PC-3 (cell line): ENCODE results near the gene TKFC. TPM values are rescaled to one million over a fixed set of nuclear protein-coding genes. Genes with fewer than 3 reads are reported as not detected.

Experiments used
- ATAC-seq: fragments of 200-7000 bp; cut with Tn5 transposase; 2 replicates; pipeline ENCODE4 v1.9.1; 2020; ENCODE audit warnings: mild to moderate bottlenecking, moderate library complexity
- BruUV-seq: library from RNA; stranded (reverse); fragments of 400-500 nt; replicated peaks from 2 replicates; lab custom pipeline; 2021; lab: Mats Ljungman, UMichigan
- CTCF ChIA-PET: fragments of 300-600 bp; sonication (Branson Sonifier 250); formaldehyde crosslinking; loops from one replicate; lab custom pipeline; 2022; ENCODE audit warnings: antibody characterized with exemption; lab: Charles Lee
- POLR2A ChIA-PET: fragments of 300-600 bp; sonication (Branson Sonifier 250); formaldehyde crosslinking; loops from one replicate; lab custom pipeline; 2022; ENCODE audit warnings: antibody characterized with exemption; ENCODE audit not compliant: unreplicated experiment; lab: Charles Lee
- DNase-seq: peaks from one replicate; pipeline ENCODE4 v3.0.0-alpha.2; 2015
- H2AFZ ChIP-seq: fragments of 300-600 bp; sonication (generic); 2 replicates; pipeline ENCODE4 v1.6.0; 2016; ENCODE audit warnings: antibody characterized with exemption, low read length
- H3F3A ChIP-seq: fragments of 300-600 bp; sonication (generic); one replicate; pipeline ENCODE4 v1.6.0; 2017; ENCODE audit warnings: antibody characterized with exemption, low read length, control low read depth, mild to moderate bottlenecking; ENCODE audit not compliant: unreplicated experiment
- H3K27ac ChIP-seq: fragments of 300-600 bp; sonication (generic); 2 replicates; pipeline ENCODE4 v1.5.1; 2016; ENCODE audit warnings: mild to moderate bottlenecking, low read length
- H3K27me3 ChIP-seq: fragments of 300-600 bp; sonication (generic); 2 replicates; pipeline ENCODE4 v1.6.1; 2016; ENCODE audit warnings: low read length, mixed read lengths
- H3K36me3 ChIP-seq: fragments of 300-600 bp; sonication (generic); 2 replicates; pipeline ENCODE4 v1.6.1; 2016; ENCODE audit warnings: low read depth, mixed run types, low read length, mixed read lengths
- H3K4me1 ChIP-seq: fragments of 300-600 bp; sonication (generic); 2 replicates; pipeline ENCODE4 v1.5.1; 2016; ENCODE audit warnings: low read length; ENCODE audit not compliant: insufficient read depth
- H3K4me2 ChIP-seq: fragments of 300-600 bp; sonication (generic); 2 replicates; pipeline ENCODE4 v1.6.0; 2016; ENCODE audit warnings: low read length
- H3K4me3 ChIP-seq: fragments of 300-600 bp; sonication (generic); 2 replicates; pipeline ENCODE4 v1.5.1; 2016; ENCODE audit warnings: mild to moderate bottlenecking, low read length, mixed read lengths
- H3K79me2 ChIP-seq: fragments of 300-600 bp; sonication (generic); 2 replicates; pipeline ENCODE4 v1.6.1; 2017; ENCODE audit warnings: low read length, mixed read lengths
- H3K9ac ChIP-seq: fragments of 300-600 bp; sonication (generic); 2 replicates; pipeline ENCODE4 v1.6.0; 2016; ENCODE audit warnings: mild to moderate bottlenecking, low read length
- H3K9me2 ChIP-seq: fragments of 300-600 bp; sonication (generic); replicated peaks from 2 replicates; pipeline ENCODE4 v1.6.1; 2016; ENCODE audit warnings: mixed run types, low read length, mixed read lengths
- H3K9me3 ChIP-seq: fragments of 300-600 bp; sonication (generic); 2 replicates; pipeline ENCODE4 v1.6.1; 2016; ENCODE audit warnings: low read length, mixed read lengths
- H4K20me1 ChIP-seq: fragments of 300-600 bp; sonication (generic); 2 replicates; pipeline ENCODE4 v1.6.1; 2016; ENCODE audit warnings: low read length, mixed read lengths
- CTCF ChIP-seq: fragments of 300-600 bp; sonication (generic); conservative IDR thresholded peaks from 2 replicates; pipeline ENCODE4 v1.5.1; 2017; ENCODE audit warnings: antibody characterized with exemption, low read depth, mild to moderate bottlenecking, low read length
- EZH2 ChIP-seq: fragments of 300-600 bp; sonication (generic); IDR thresholded peaks from one replicate; pipeline ENCODE4 v1.6.1; 2017; ENCODE audit warnings: antibody characterized with exemption, mild to moderate bottlenecking, low read length; ENCODE audit not compliant: unreplicated experiment
- EZH2phosphoT487 ChIP-seq: fragments of 300-600 bp; sonication (generic); IDR thresholded peaks from 2 replicates; pipeline ENCODE4 v1.6.1; 2018; ENCODE audit warnings: mild to moderate bottlenecking, antibody characterized with exemption, low read length, borderline replicate concordance
- intact Hi-C: fragments of 100-400 bp; cut with micrococcal nuclease; formaldehyde crosslinking; loops from 2 replicates; pipeline ENCODE4 v1.9.0; 2023
- total RNA-seq: library from RNA; depleted of rRNA; stranded (reverse); fragments of >200 nt; gene quantifications from 2 replicates; pipeline ENCODE4 v1.2.3, GENCODE V29; 2014

TKFC gene
- total RNA-seq, 1 experiment from 2014 or later = 56.9 TPM

- no peaks in the 10 kb centered on the region for H3K9me2 ChIP-seq
- H3K36me3 ChIP-seq = peaks cover 27% of the 10 kb centered on the region
- peaks cover 24% of the 10 kb centered on the region for H4K20me1 ChIP-seq
- peaks cover 30% of the 10 kb centered on the region for H3K4me1 ChIP-seq
- H3F3A ChIP-seq = no peaks in the 10 kb centered on the region
- CTCF ChIA-PET = no interaction called here
- H3K9ac ChIP-seq = peak overlapping the region; percentile 99
- H3K4me3 ChIP-seq = peak overlapping the region; percentile 95
- peak overlapping the region; percentile 88 for H3K4me2 ChIP-seq
- H3K9me3 ChIP-seq = no peaks in the 10 kb centered on the region
- no TSS peak for BruUV-seq
- DNase-seq (no peak), ATAC-seq (no peak)
- POLR2A ChIA-PET = interaction anchor here (0.6 kb wide), 3 partner anchors 55 to 358 kb away, joined by 3 to 5 read pairs (median 4); partner anchors contain the start of gene TMEM216
- H3K27me3 ChIP-seq = no peaks in the 10 kb centered on the region
- no peak overlapping the region for H2AFZ ChIP-seq
- H3K79me2 ChIP-seq = peaks cover 72% of the 10 kb centered on the region
- H3K27ac ChIP-seq = no peak overlapping the region
- intact Hi-C loops = loop anchor here (10.0 kb wide), 1 partner anchor 77 kb away; no protein-coding TSS in a partner anchor
- TF ChIP-seq EZH2 = no peak
Measured at GRCh38 chr11:61331651-61332050, 1.4 kb upstream of the TKFC start.

DNA sequence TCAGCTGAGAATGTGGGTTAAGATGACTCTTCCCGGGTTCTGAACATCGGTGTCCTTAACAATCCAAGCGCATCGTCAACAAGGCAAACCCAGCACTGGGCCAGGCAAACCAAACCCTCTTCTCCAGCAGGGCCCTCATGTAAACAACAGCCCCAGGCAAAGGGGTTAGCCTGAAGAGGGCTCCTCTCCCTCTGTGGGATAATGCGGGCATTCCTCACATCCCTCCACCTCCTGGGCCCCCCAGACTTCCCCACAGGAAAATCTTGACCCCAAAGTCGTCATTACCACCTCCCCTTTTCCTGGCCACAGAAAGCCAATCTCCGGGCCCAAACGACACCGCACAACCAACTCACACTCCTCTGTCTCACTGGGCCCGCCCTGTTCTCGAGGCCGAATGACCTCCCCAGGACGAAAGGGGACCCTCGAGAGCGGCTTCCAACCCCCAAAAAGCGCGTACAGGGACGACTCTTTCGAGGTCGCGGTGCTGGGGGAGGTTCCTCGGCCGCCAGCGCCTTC, 689 bp upstream of the TKFC start:
- Histone ChIP-seq H3K9ac (peak overlapping the region; percentile 99), H4K20me1 (peaks cover 24% of the 10 kb centered on the region), H3K27me3 (no peaks in the 10 kb centered on the region), H3K4me2 (peak overlapping the region; percentile 88), H3F3A (no peaks in the 10 kb centered on the region), H3K9me2 (no peaks in the 10 kb centered on the region), H2AFZ (peak overlapping the region; percentile 64), H3K4me1 (peaks cover 30% of the 10 kb centered on the region), H3K4me3 (peak overlapping the region; percentile 95), H3K79me2 (peaks cover 65% of the 10 kb centered on the region), H3K36me3 (peaks cover 20% of the 10 kb centered on the region), H3K27ac (peak overlapping the region; percentile 42), H3K9me3 (no peaks in the 10 kb centered on the region)
- ChIA-PET CTCF (no interaction called here), POLR2A (interaction anchor here (0.6 kb wide), 1 partner anchor 358 kb away, joined by 3 read pairs; no protein-coding TSS in a partner anchor)
- intact Hi-C loops = loop anchor here (10.0 kb wide), 1 partner anchor 78 kb away; no protein-coding TSS in a partner anchor
- BruUV-seq = no TSS peak
- TF ChIP-seq EZH2 (no peak), EZH2phosphoT487 (no peak), CTCF (no peak)
- DNase-seq = peak; percentile 26
- peak; percentile 16; the same call in 1 of the 2 replicates for ATAC-seq

GRCh38 chr11:61333550-61334433, 764 bp downstream of the TKFC start:
- intact Hi-C loops = loop anchor here (10.0 kb wide), 1 partner anchor 79 kb away; no protein-coding TSS in a partner anchor

More at GRCh38 chr11:61333550-61334433, 764 bp downstream of the TKFC start:
- DNase-seq (no peak), ATAC-seq (no peak)
- Histone ChIP-seq H3K4me3 (peak overlapping the region; percentile 95), H3K4me2 (peak overlapping the region; percentile 88), H3F3A (no peaks in the 10 kb centered on the region), H3K9me3 (no peaks in the 10 kb centered on the region), H3K27me3 (no peaks in the 10 kb centered on the region), H4K20me1 (peaks cover 19% of the 10 kb centered on the region), H3K36me3 (peaks cover 9% of the 10 kb centered on the region), H3K9ac (peak overlapping the region; percentile 99), H2AFZ (peak overlapping the region; percentile 64), H3K79me2 (peaks cover 52% of the 10 kb centered on the region), H3K4me1 (peaks cover 30% of the 10 kb centered on the region), H3K9me2 (no peaks in the 10 kb centered on the region), H3K27ac (peak overlapping the region; percentile 52)
- ChIA-PET CTCF (interaction anchor here (0.5 to 3.5 kb wide), 3 partner anchors 28 to 67 kb away, joined by 3 to 63 read pairs (median 4); partner anchors contain the start of gene CYB561A3), POLR2A (interaction anchor here (0.6 kb wide), 1 partner anchor 93 kb away, joined by 8 read pairs; no protein-coding TSS in a partner anchor)
- TSS peak; percentile 80 for BruUV-seq
- TF ChIP-seq EZH2phosphoT487 = no peak
- TF ChIP-seq CTCF = no peak
- TF ChIP-seq EZH2 = no peak
